HL-60 (cell line): ENCODE measurements around the gene THBS4.

Experiments used
- CTCF ChIP-seq: IDR thresholded peaks from one replicate; pipeline ENCODE4 v1.5.1; 2011; ENCODE audit warnings: low read length, control low read depth, inconsistent platforms; ENCODE audit not compliant: insufficient read depth
- POLR2AphosphoS5 ChIP-seq: IDR thresholded peaks from 2 replicates; pipeline ENCODE4 v1.6.1; 2012; ENCODE audit warnings: low read depth
- REST ChIP-seq: IDR thresholded peaks from 2 replicates; pipeline ENCODE4 v1.6.1; 2012; ENCODE audit warnings: low read depth; ENCODE audit not compliant: insufficient replicate concordance
- SPI1 ChIP-seq: IDR thresholded peaks from 2 replicates; pipeline ENCODE4 v1.6.1; 2012; ENCODE audit warnings: low read depth, mild to moderate bottlenecking, borderline replicate concordance

GRCh38 chr5:80077051-80077714 is 42.0 kb downstream of the THBS4 start:
- no peak for TF ChIP-seq CTCF
- no peak for TF ChIP-seq POLR2AphosphoS5
- TF ChIP-seq REST = no peak
- no peak for TF ChIP-seq SPI1
